Measurements from ENCODE around the gene NALF2. TPM values are rescaled to one million over a fixed set of nuclear protein-coding genes. Genes with fewer than 3 reads are reported as not detected.

The NALF2 gene
- total RNA-seq, 1 experiment from 2014 or later = 9.7 TPM

DNA sequence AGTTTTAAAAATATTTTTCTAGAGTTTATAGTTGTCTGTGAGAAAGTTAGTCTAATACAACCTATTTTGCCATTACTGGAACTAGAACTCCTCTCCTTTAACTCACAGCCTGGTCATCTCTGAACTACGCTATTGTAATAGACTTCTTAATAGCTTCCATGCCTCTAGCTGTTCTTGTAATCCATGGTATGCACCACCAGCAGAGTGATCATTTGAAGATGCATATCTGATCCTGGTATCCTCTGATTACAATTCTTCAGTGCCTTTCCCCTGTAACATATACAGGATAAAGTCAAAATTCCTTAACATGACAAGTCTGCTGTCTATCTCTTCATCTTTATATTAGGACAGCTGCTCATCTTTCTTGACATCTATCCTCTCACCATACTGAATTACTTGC lies 37.6 kb upstream of the NALF2 start:
- H3K4ac ChIP-seq (ENCODE audit: low read depth, low read length) = no peak overlapping the region
- DNase-seq = no peak
- H3K23ac ChIP-seq (ENCODE audit: insufficient read length, low read depth, low read length) = no peak overlapping the region
- no peak overlapping the region for H3K9ac ChIP-seq (ENCODE audit: extremely low read depth, insufficient read length, low read length)
- H3K4me1 ChIP-seq (ENCODE audit: insufficient read depth, low read length) = no peaks in the 10 kb centered on the region
- no peak overlapping the region for H4K91ac ChIP-seq (ENCODE audit: insufficient read length, low read depth, low read length)
- no peak overlapping the region for H2BK12ac ChIP-seq (ENCODE audit: insufficient read length, low read depth, low read length)
- H3K18ac ChIP-seq (ENCODE audit: insufficient read length, low read depth, low read length) = no peak overlapping the region
- H2BK15ac ChIP-seq (ENCODE audit: low read depth, low read length) = no peak overlapping the region
- Mint-ChIP-seq H3K9me3 (peaks cover 65 to 67% of the 10 kb centered on the region in 2 experiments), H3K27ac (no peak overlapping the region), H3K27me3 (ENCODE audit: low read depth) (peaks cover 2% of the 10 kb centered on the region), H3K4me1 (no peaks in the 10 kb centered on the region), H3K4me3 (no peak overlapping the region), H3K36me3 (ENCODE audit: insufficient read depth in 1 of 3, low read depth in 3 of 3) (peaks cover 0 to 3% (median 0%) of the 10 kb centered on the region in 3 experiments; a peak in 1 of 7 replicates)
- TF ChIP-seq, protein P1, sequence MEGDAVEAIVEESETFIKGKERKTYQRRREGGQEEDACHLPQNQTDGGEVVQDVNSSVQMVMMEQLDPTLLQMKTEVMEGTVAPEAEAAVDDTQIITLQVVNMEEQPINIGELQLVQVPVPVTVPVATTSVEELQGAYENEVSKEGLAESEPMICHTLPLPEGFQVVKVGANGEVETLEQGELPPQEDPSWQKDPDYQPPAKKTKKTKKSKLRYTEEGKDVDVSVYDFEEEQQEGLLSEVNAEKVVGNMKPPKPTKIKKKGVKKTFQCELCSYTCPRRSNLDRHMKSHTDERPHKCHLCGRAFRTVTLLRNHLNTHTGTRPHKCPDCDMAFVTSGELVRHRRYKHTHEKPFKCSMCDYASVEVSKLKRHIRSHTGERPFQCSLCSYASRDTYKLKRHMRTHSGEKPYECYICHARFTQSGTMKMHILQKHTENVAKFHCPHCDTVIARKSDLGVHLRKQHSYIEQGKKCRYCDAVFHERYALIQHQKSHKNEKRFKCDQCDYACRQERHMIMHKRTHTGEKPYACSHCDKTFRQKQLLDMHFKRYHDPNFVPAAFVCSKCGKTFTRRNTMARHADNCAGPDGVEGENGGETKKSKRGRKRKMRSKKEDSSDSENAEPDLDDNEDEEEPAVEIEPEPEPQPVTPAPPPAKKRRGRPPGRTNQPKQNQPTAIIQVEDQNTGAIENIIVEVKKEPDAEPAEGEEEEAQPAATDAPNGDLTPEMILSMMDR (conservative IDR thresholded peaks at IDR 0.05) = no peak
- H3K79me1 ChIP-seq (ENCODE audit: insufficient read depth, low read depth, low read length, poor library complexity, severe bottlenecking) = no peaks in the 10 kb centered on the region
- no peak overlapping the region for H2BK5ac ChIP-seq (ENCODE audit: insufficient read length, low read length)
- H4K8ac ChIP-seq (replicated peaks; ENCODE audit: insufficient read length, low read depth, low read length) = no peak overlapping the region
- no CpG with 5 or more reads among the region's 1 CpG for WGBS (ENCODE audit: extremely low coverage, insufficient read length, low lambda C conversion rate)
- no peak overlapping the region for H2BK120ac ChIP-seq (ENCODE audit: low read depth, low read length, poor library complexity, severe bottlenecking)
- no peak overlapping the region for H3K4me2 ChIP-seq (ENCODE audit: insufficient read depth, insufficient read length, low read length)
- no peak overlapping the region for H2AK5ac ChIP-seq (ENCODE audit: insufficient read length, low read length)
- no peaks in the 10 kb centered on the region for H3K23me2 ChIP-seq (ENCODE audit: insufficient read length, low read depth, low read length, poor library complexity, severe bottlenecking)
- no peak overlapping the region for H3K14ac ChIP-seq (ENCODE audit: insufficient read depth, low read length)
- no peak overlapping the region for H2AFZ ChIP-seq (ENCODE audit: low read length)
- H3K27ac ChIP-seq (ENCODE audit: insufficient read length, low read depth, low read length) = no peak overlapping the region
- H4K5ac ChIP-seq (ENCODE audit: insufficient read length, low read depth, low read length) = no peak overlapping the region
- H4K20me1 ChIP-seq (ENCODE audit: control insufficient read depth, insufficient read depth, insufficient read length) = no peaks in the 10 kb centered on the region
- H2BK20ac ChIP-seq (ENCODE audit: low read depth, low read length, poor library complexity, severe bottlenecking) = no peak overlapping the region
- no peaks in the 10 kb centered on the region for H3K79me2 ChIP-seq (ENCODE audit: insufficient read depth, low read length)
- H3K9me3 ChIP-seq (ENCODE audit: control insufficient read depth, low read depth, low read length) = peaks cover 22% of the 10 kb centered on the region
- no peaks in the 10 kb centered on the region for H3K27me3 ChIP-seq (ENCODE audit: insufficient read depth, low read length)
- no peak overlapping the region for H3K56ac ChIP-seq (ENCODE audit: insufficient read length, low read depth, low read length)
- H3T11ph ChIP-seq (ENCODE audit: low read length) = no peak overlapping the region

All from H9 (cell line).